Hepatocyte (in vitro differentiated cells): Measurements from ENCODE around the gene CHEK2.
"Not testable (repeated sequence)": the region's sequence is repeated elsewhere in the genome, so short reads cannot be mapped to it uniquely, and the experiment has no call there.

Experiments used
- EZH2 ChIP-seq: fragments of 200-600 bp; sonication (generic); IDR thresholded peaks from 2 replicates; pipeline ENCODE4 v1.6.1; 2016; ENCODE audit warnings: antibody characterized with exemption, mild to moderate bottlenecking, borderline replicate concordance
- EZH2phosphoT487 ChIP-seq: fragments of 200-600 bp; sonication (generic); IDR thresholded peaks from one replicate; pipeline ENCODE4 v1.6.1; 2018; ENCODE audit warnings: antibody characterized with exemption, mild to moderate bottlenecking, low read depth, moderate library complexity; ENCODE audit not compliant: unreplicated experiment, severe bottlenecking
- TF ChIP-seq, protein P1 (sequence below): fragments of 200-600 bp; sonication (generic); IDR thresholded peaks from 2 replicates; pipeline ENCODE4 v1.5.1; 2016; ENCODE audit warnings: antibody characterized with exemption, mild to moderate bottlenecking; ENCODE audit not compliant: poor library complexity

DNA sequence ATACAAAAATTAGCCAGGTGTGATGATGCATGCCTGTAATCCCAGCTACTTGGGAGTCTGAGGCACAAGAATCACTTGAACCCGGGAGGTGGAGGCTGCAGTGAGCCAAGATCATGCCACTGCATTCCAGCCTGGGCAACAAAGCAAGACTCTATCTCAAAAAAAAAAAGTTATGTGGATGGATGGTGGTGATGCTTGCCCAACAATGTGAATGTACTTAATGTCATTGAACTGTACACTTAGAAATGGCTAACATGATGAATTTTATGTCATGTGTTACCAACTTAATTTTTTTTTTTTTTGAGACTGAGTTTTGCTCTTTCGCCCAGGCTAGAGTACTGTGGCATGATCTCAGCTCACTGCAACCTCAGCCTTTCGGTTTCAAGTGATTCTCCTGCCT, 12.9 kb upstream of the CHEK2 start:
- TF ChIP-seq, protein P1, sequence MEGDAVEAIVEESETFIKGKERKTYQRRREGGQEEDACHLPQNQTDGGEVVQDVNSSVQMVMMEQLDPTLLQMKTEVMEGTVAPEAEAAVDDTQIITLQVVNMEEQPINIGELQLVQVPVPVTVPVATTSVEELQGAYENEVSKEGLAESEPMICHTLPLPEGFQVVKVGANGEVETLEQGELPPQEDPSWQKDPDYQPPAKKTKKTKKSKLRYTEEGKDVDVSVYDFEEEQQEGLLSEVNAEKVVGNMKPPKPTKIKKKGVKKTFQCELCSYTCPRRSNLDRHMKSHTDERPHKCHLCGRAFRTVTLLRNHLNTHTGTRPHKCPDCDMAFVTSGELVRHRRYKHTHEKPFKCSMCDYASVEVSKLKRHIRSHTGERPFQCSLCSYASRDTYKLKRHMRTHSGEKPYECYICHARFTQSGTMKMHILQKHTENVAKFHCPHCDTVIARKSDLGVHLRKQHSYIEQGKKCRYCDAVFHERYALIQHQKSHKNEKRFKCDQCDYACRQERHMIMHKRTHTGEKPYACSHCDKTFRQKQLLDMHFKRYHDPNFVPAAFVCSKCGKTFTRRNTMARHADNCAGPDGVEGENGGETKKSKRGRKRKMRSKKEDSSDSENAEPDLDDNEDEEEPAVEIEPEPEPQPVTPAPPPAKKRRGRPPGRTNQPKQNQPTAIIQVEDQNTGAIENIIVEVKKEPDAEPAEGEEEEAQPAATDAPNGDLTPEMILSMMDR = not testable (repeated sequence)
- not testable (repeated sequence) for TF ChIP-seq EZH2, EZH2phosphoT487
